Adrenal gland (tissue), 12 donors: ENCODE results near the gene KCNT1. TPM values are rescaled to one million over a fixed set of nuclear protein-coding genes. Genes with fewer than 3 reads are reported as not detected.

Experiments
- DNase-seq, 7 donors: peaks; one replicate each; pipeline ENCODE4 v3.0.0-alpha.2; 2019 to 2020
- H3K27ac ChIP-seq, 5 donors: fragments of 200-600 bp; sonication (generic) in 4 of 5; 1 replicate in 3 of 5; 2 replicates in 2 of 5; pipeline versions ENCODE4 v1.5.1 to v1.8.0; 2016 to 2020; ENCODE audit warnings: mild to moderate bottlenecking in 1 of 5
- H3K27me3 ChIP-seq: fragments of 200-600 bp; 2 replicates; pipeline ENCODE4 v1.8.0; 2021
- H3K36me3 ChIP-seq, 2 donors: fragments of 200-600 bp; replicated peaks in 1 of 2; 1 replicate in 1 of 2; 2 replicates in 1 of 2; pipeline versions ENCODE4 v1.5.1 to v1.8.0; 2018 to 2022
- H3K4me1 ChIP-seq, 2 donors: fragments of 200-600 bp; replicated peaks in 1 of 2; 1 replicate in 1 of 2; 2 replicates in 1 of 2; pipeline versions ENCODE4 v1.5.1 to v1.8.0; 2018 to 2021
- H3K4me3 ChIP-seq, 4 donors: fragments of 200-600 bp; sonication (generic) in 3 of 4; one replicate each; pipeline ENCODE4 v1.5.1; 2016 to 2018
- H3K9me3 ChIP-seq, 3 donors: fragments of 200-600 bp; sonication (generic) in 1 of 3; replicated peaks in 1 of 3; 1 replicate in 2 of 3; 2 replicates in 1 of 3; pipeline versions ENCODE4 v1.5.1 to v1.8.0; 2016 to 2021
- POLR2A ChIP-seq, 2 donors: fragments of 450-650 bp; IDR thresholded peaks; one replicate each; pipeline ENCODE4 v1.6.1; 2017; ENCODE audit warnings: antibody characterized with exemption in 2 of 2, mild to moderate bottlenecking in 2 of 2, moderate library complexity in 1 of 2
- WGBS, 4 donors: extraction: QIAGEN DNeasy Blood & Tissue Kit in 2 of 4; methylation state at CpG; one replicate each; pipeline versions ENCODE4 v1.1.5 to v1.1.7; 2013 to 2017; 5-methylcytosine and 5-hydroxymethylcytosine counted together
- intact Hi-C, 2 donors: fragments of 100-400 bp; cut with DNase I; formaldehyde crosslinking; loops; one replicate each; pipeline versions ENCODE4 v1.14.1 to v1.15.0; 2022 to 2023
- polyA plus RNA-seq, 3 donors: library from polyadenylated mRNA; stranded (reverse); fragments of 200-250 nt in 2 of 3; fragments of 350-450 nt in 1 of 3; fragmentation: Illumina TruSeq in 1 of 3; extraction: RNeasy Lipid Tissue Mini Kit (QIAGEN cat#74804) in 1 of 3; gene quantifications; one replicate each; pipeline ENCODE4 v1.2.3, GENCODE V29; 2013 to 2014
- total RNA-seq, 9 donors: library from RNA; depleted of rRNA in 4 of 9; stranded (reverse); fragments of >200 nt in 4 of 9; fragments of 120-200 nt in 1 of 9; fragmentation: NEBNext Ultra II Directional in 1 of 9; extraction: Animal tissue kit (Norgen Biotek cat#: 25700) in 1 of 9; gene quantifications; one replicate each; pipeline versions ENCODE4 v1.1.0 to v1.2.4, GENCODE V29; 2013 to 2023
- TF ChIP-seq, protein P1 (sequence below), 6 experiments: fragments of 450-650 bp in 4 of 6; fragments of 200-600 bp in 2 of 6; sonication (generic) in 1 of 6; IDR thresholded peaks; 1 replicate in 5 of 6; 2 replicates in 1 of 6; pipeline versions ENCODE4 v1.5.1 to v1.8.0; 2016 to 2021; ENCODE audit warnings: antibody characterized with exemption in 6 of 6, mild to moderate bottlenecking in 2 of 6, moderate library complexity in 1 of 6
- donor health status: healthy with polysubstance abuse.
- donor health status: Bipolar disorder and iron deficiency.
- donor health status: DM: yes; HTN: yes; CAD: no.
- donor health status: DM: no; HTN: no; CAD: no.
- donor health status: DM: no; HTN: no; CAD: no.
- donor health status: DM: yes; HTN: yes; CAD: no.

KCNT1 gene
- total and polyA plus RNA-seq, 12 donors: 0.05 to 2.4 (median 0.24) TPM; not detected in 6

DNA sequence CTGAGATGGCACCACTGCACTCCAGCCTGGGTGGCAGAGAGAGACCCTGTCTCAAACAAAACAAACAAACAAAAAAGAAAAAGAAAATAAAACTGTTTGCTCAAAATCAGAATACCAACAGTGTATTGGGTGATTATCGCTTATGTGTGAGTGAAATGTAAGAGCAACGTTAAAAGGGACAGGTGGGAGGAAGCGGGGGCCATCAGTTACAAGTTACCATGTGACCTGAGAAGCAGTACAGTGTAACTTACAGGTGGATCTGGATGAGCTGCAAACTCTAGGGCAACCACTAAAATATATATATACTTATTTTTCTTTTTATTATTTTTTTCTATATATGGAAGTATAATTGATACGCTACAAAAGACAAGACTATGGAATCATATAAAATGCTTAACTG, 93.4 kb downstream of the KCNT1 start:
- intact Hi-C loops: loop anchor here in 1 of 2 donors (10.0 kb wide), 1 partner anchor 329 kb away; no protein-coding TSS in a partner anchor
- no peak for TF ChIP-seq POLR2A (IDR thresholded peaks at IDR 0.05)
- TF ChIP-seq, protein P1, sequence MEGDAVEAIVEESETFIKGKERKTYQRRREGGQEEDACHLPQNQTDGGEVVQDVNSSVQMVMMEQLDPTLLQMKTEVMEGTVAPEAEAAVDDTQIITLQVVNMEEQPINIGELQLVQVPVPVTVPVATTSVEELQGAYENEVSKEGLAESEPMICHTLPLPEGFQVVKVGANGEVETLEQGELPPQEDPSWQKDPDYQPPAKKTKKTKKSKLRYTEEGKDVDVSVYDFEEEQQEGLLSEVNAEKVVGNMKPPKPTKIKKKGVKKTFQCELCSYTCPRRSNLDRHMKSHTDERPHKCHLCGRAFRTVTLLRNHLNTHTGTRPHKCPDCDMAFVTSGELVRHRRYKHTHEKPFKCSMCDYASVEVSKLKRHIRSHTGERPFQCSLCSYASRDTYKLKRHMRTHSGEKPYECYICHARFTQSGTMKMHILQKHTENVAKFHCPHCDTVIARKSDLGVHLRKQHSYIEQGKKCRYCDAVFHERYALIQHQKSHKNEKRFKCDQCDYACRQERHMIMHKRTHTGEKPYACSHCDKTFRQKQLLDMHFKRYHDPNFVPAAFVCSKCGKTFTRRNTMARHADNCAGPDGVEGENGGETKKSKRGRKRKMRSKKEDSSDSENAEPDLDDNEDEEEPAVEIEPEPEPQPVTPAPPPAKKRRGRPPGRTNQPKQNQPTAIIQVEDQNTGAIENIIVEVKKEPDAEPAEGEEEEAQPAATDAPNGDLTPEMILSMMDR (IDR thresholded peaks at IDR 0.05): no peak
- Histone ChIP-seq H3K27me3 (peaks cover under 1% of the 10 kb centered on the region), H3K27ac (no peak overlapping the region), H3K36me3 (no peaks in the 10 kb centered on the region), H3K9me3 (no peaks in the 10 kb centered on the region), H3K4me1 (no peaks in the 10 kb centered on the region), H3K4me3 (no peak overlapping the region)
- DNase-seq: no peak
- WGBS, 4 donors: 74 to 88% (median 80%) methylated on average over 4 of the region's 4 CpGs

DNA sequence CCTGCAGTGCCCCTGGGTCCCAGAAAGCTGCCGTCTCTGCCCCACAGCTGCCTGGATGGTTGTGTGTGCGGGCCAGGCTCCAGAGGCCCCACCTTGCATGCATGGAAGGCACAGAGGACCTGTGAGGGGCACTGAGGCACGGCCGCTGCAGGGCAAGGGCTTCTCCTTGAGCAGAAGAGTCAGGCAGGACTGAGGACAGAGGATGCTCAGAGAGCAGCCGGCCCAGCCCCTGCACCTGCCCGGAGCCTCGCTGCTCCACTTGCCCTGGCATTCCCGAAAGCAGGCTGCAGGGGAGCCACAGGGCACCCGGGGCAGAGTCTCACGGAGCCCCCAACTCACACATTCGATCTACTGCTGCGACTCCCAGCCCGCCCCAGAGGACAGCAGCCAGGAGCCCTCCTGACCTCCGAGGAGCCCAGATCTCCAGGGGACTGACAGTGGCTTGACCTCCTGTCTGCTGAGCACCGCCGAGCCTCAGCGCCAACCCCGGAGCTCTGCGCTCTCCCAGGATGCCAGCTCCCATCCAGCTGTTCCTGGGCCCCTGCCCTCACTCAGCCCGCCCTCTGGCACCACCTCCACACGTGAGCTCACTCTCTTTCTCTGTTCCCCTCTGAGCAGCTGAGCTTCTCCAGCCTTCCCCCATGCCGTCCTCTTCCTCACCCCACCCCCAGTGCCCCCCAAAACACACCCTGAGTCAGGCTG, 95.0 kb downstream of the KCNT1 start:
- Histone ChIP-seq H3K9me3 (no peaks in the 10 kb centered on the region), H3K4me1 (no peaks in the 10 kb centered on the region), H3K4me3 (no peak overlapping the region), H3K36me3 (no peaks in the 10 kb centered on the region), H3K27me3 (no peaks in the 10 kb centered on the region), H3K27ac (no peak overlapping the region)
- intact Hi-C loops: loop anchor here in 1 of 2 donors (10.0 kb wide), 1 partner anchor 328 kb away; no protein-coding TSS in a partner anchor
- DNase-seq: no peak
- TF ChIP-seq, protein P1 (IDR thresholded peaks at IDR 0.05): no peak
- no peak for TF ChIP-seq POLR2A (IDR thresholded peaks at IDR 0.05)
- 53 to 67% (median 64%) methylated on average over 9 to 22 of the region's 22 CpGs for WGBS, 4 donors

DNA sequence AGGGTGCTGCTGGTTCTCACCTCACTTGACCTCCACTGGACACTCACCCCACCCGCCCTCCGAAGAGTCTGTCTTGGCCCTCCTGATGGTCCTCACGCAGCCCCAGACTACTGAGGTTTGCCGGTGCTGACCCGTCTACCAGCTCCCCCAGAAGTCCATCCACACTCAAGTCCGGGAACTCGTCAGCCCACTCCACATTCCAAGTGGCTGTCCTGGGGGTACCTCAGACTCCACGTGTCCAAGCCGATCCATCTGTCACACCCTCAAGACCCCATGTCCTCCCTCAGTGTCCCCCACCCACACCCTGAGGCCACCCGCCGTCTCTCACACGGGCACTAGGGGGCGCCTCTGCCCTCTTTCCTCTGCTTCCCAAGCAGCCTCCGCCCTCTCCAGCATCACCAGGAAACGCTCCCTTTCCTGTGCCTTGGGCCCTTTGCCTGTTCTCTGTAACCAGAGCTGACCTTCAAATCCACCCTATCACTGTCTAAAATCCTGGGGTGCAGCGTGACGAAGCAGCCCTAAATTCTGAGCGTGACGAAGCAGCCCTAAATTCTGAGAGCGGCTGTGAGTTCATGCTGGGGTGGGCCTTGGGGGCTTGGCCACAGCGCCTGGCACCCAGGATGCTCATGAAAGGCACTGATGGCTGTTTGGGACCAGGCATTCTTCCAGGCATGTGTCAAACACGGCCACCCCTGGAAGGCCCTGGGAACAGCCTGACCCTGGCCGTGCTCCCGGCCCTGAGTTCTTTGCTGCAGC, 95.7 kb downstream of the KCNT1 start:
- H3K27me3 ChIP-seq: no peaks in the 10 kb centered on the region
- H3K4me1 ChIP-seq: no peaks in the 10 kb centered on the region
- H3K9me3 ChIP-seq: no peaks in the 10 kb centered on the region
- no peak overlapping the region for H3K27ac ChIP-seq
- 34 to 37% (median 35%) methylated on average over 17 to 24 of the region's 24 CpGs for WGBS, 4 donors
- intact Hi-C loops: loop anchor here in 1 of 2 donors (10.0 kb wide), 1 partner anchor 327 kb away; no protein-coding TSS in a partner anchor
- TF ChIP-seq, protein P1 (IDR thresholded peaks at IDR 0.05): peak; percentile 44 to 69 (median 60)
- no peak for TF ChIP-seq POLR2A (IDR thresholded peaks at IDR 0.05)
- DNase-seq: peak; percentile 40 to 71 (median 59)
- no peaks in the 10 kb centered on the region for H3K36me3 ChIP-seq
- no peak overlapping the region for H3K4me3 ChIP-seq

DNA sequence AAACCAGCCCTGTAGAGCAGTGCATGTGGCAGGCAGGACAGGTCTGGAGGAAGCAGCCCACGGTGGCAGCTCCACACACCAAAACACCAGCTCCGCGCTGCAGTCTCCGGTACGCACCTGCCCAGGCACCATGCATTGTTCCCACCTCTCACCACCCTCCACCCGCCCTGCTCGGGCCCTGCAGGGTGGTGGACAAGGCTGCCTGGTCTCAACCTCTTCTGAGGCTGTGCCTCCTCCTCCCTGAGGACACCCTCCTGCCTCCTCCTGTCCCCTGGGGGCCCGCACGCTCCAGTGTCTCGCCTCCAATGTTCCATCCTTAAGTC, 96.2 kb downstream of the KCNT1 start:
- Histone ChIP-seq H3K9me3 (no peaks in the 10 kb centered on the region), H3K36me3 (no peaks in the 10 kb centered on the region), H3K27me3 (no peaks in the 10 kb centered on the region), H3K27ac (no peak overlapping the region), H3K4me1 (no peaks in the 10 kb centered on the region), H3K4me3 (no peak overlapping the region)
- TF ChIP-seq, protein P1 (IDR thresholded peaks at IDR 0.05): no peak
- no peak for TF ChIP-seq POLR2A (IDR thresholded peaks at IDR 0.05)
- 77 to 97% (median 84%) methylated on average over 3 to 10 of the region's 10 CpGs for WGBS, 4 donors
- intact Hi-C loops: loop anchor here in 1 of 2 donors (10.0 kb wide), 1 partner anchor 327 kb away; no protein-coding TSS in a partner anchor
- no peak for DNase-seq
